ENCODE measurements around the gene TBL2. TPM values are rescaled to one million over a fixed set of nuclear protein-coding genes. Genes with fewer than 3 reads are reported as not detected.

TBL2 gene
- total RNA-seq, 2 donors from 2014 or later: 36.5 to 50.2 TPM

DNA sequence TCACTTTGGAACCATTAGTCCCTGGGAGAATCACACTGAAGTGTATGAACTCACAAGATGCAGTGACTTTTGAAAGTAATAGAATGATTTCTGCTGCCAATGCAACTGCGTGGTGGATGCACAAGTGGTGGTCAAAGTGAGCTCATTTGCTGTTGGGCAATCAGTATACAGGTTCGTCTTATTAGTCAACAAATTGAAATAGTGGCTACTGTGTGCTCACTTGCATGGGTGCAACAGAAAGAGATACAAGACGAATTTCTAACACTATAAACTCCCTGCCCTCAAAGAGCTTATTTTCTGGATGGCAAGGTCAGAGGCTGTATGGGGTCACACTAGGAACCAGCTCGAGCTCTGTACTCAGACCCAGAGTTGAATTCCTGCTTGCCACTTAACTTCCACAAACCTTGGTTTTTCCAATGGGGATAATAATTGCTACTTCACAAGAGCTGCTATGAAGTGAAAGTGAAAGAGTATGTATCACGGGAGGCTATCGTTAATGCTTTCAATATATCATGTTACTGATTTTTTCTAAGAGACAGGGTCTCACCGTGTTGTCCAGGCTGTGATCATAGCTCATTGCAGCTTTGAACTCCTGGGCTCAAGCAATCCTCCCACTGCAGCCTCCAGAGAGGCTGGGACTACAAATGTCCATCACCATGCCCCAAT is 12.6 kb downstream of the TBL2 start:
- H3K27me3 ChIP-seq: no peaks in the 10 kb centered on the region
- intact Hi-C loops (cut with DNase I): no loop called here
- TF ChIP-seq, protein P1, sequence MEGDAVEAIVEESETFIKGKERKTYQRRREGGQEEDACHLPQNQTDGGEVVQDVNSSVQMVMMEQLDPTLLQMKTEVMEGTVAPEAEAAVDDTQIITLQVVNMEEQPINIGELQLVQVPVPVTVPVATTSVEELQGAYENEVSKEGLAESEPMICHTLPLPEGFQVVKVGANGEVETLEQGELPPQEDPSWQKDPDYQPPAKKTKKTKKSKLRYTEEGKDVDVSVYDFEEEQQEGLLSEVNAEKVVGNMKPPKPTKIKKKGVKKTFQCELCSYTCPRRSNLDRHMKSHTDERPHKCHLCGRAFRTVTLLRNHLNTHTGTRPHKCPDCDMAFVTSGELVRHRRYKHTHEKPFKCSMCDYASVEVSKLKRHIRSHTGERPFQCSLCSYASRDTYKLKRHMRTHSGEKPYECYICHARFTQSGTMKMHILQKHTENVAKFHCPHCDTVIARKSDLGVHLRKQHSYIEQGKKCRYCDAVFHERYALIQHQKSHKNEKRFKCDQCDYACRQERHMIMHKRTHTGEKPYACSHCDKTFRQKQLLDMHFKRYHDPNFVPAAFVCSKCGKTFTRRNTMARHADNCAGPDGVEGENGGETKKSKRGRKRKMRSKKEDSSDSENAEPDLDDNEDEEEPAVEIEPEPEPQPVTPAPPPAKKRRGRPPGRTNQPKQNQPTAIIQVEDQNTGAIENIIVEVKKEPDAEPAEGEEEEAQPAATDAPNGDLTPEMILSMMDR (IDR thresholded peaks at IDR 0.05): no peak
- DNase-seq: no peak
- H3K9ac ChIP-seq (ENCODE audit: low read depth in 2 of 2, low read length in 2 of 2): peak overlapping the region in 1 of 2 donors; percentile 51
- no peaks in the 10 kb centered on the region for H3K4me1 ChIP-seq
- H3K4me3 ChIP-seq: peak overlapping the region; percentile 28
- no peak overlapping the region for H3K27ac ChIP-seq
- H3K36me3 ChIP-seq: peaks cover 6% of the 10 kb centered on the region
- no peaks in the 10 kb centered on the region for H3K9me3 ChIP-seq

DNA sequence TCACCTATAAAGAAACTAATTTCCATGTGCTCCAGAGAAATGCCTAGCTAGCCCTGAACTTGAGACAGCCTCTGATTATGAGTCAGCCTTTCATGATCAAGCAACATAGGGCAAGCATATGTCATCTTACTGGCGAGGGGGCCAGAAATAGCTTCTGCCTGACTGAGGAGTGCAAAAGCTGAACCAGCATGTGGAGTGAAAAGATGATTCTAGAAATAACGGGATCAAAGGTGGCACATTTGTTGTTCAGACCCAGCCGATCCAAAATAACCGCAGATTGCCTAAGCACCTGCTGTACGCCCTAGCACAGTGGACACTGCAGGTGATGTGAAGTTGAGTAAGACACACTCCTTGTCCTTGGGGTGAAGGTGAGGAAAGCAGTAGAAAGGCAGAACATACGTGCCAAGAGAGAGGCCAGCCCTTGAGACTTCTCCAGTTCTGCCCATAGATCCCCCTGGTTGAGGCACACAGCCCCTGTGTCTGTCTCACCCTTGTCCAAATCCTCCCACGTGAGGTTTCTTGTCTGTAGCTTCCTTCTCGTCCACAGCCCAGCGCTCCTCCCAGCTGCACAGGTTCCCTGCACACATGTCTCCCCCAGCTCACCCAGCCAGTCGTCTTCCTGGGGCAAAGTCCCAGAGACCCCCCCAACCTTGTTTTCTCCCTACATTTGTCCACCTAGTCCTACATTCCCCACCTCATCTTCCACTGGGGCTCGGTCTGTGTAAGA is 18.1 kb downstream of the TBL2 start:
- Histone ChIP-seq H3K9me3 (no peaks in the 10 kb centered on the region), H3K36me3 (no peaks in the 10 kb centered on the region), H3K27me3 (no peaks in the 10 kb centered on the region), H3K9ac (ENCODE audit: low read depth in 2 of 2, low read length in 2 of 2) (no peak overlapping the region), H3K4me3 (no peak overlapping the region), H3K27ac (no peak overlapping the region), H3K4me1 (peaks cover 11% of the 10 kb centered on the region)
- intact Hi-C loops (cut with DNase I): no loop called here
- TF ChIP-seq, protein P1 (IDR thresholded peaks at IDR 0.05): no peak
- no peak for DNase-seq

DNA sequence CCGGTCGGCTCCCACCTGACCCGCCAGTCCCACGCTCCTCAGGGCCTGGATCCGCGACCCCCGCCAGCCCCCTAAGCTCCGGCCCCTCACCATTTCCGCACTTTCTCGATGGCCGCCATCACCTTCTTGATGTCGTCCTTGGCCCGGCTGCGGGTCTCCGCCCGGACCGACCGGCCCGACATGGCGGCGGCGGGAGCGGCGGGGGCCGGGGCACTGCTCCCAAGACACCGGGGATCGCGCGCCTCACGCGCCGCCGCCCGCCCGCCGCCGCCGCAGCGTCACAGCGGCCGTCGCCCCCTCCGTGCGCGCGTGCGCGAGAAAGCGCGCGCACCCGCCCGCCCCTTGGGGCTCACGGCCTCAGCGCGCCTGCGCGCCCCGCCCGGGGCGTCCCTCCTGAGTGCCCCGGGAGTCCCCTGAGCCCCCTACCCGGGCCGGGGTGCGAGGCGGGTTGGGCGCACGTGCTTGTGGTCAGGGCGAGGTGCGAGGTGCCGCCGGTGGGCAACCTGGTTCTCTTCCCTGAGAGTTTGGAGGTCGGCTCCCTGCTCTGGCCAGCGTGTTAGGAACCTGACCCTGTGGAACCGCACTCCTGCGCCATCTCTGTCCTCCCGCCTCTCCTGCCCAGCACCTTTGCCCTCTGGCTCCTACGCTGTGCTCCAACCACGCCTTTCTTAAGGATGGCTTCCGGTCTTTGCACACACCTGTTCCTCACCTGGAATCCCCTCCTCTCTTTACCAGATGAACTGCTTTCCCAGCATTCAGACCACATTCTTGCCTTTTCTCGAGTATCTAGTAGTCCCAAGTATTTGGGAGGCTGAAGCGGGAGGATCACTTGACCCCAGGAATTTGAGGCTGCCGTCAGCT is 20.8 kb downstream of the TBL2 start, which contains the start of gene BCL7B:
Gene BCL7B, minus strand, starts transcription at position 294 of the 861 bp plus-strand sequence. Its CDS starts 112 bp downstream, at position 182.
- no peaks in the 10 kb centered on the region for H3K9me3 ChIP-seq
- peak; percentile 79 for DNase-seq
- H3K27me3 ChIP-seq: no peaks in the 10 kb centered on the region
- H3K27ac ChIP-seq: peak within 1 kb of the TSS; percentile 92
- no peaks in the 10 kb centered on the region for H3K36me3 ChIP-seq
- H3K4me1 ChIP-seq: peaks cover 14% of the 10 kb centered on the region
- peak within 1 kb of the TSS; percentile 97 for H3K9ac ChIP-seq (ENCODE audit: low read depth in 2 of 2, low read length in 2 of 2)
- TF ChIP-seq, protein P1 (IDR thresholded peaks at IDR 0.05): no peak
- intact Hi-C loops (cut with DNase I): no loop called here
- H3K4me3 ChIP-seq: peak within 1 kb of the TSS; percentile 45

DNA sequence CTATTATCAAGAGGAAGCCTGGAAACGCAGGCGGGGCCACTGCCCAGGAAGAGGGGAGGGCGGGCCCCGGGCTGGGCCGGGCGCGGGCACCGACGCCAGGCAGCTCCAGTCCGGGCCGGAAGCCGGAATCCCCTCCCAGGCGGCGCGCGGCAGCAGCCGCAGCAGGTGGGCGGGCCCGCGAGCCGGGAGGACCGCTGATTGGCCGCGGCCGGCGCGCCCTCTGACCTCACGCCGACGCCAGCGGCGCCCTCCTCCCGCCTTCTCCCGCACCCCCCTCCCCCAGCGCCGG is 21.3 kb downstream of the TBL2 start:
- H3K27ac ChIP-seq: peak overlapping the region; percentile 92
- intact Hi-C loops (cut with DNase I): no loop called here
- H3K4me1 ChIP-seq: peaks cover 14% of the 10 kb centered on the region
- no peaks in the 10 kb centered on the region for H3K9me3 ChIP-seq
- H3K27me3 ChIP-seq: no peaks in the 10 kb centered on the region
- DNase-seq: peak; percentile 93
- peak overlapping the region; percentile 45 for H3K4me3 ChIP-seq
- TF ChIP-seq, protein P1 (IDR thresholded peaks at IDR 0.05): no peak
- H3K9ac ChIP-seq (ENCODE audit: low read depth in 2 of 2, low read length in 2 of 2): peak overlapping the region; percentile 97
- no peaks in the 10 kb centered on the region for H3K36me3 ChIP-seq

Data from colonic mucosa (tissue), 4 donors.